Measurements from ENCODE around the gene GLIS2.

Gene GLIS2

DNA sequence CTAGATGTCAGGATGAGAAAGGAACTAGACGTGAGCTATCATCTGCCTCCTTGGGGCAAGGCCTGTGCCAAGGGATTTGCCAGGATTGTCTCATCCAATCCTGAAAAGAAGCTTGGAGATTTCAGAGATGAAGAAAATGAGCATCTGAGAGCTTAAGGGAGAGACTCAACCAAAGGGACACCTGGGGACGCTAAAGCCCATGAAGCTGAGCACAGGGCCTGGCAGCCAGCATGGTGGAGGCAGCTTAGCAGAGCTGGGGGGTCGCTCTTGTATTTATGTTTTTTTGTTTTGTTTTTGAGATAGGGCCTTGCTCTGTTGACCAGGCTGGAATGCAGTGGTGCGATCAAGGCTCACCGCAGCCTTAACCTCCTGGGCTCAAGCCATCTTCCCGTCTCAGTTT is 18.4 kb upstream of the GLIS2 start:
- TF ChIP-seq, protein P1, sequence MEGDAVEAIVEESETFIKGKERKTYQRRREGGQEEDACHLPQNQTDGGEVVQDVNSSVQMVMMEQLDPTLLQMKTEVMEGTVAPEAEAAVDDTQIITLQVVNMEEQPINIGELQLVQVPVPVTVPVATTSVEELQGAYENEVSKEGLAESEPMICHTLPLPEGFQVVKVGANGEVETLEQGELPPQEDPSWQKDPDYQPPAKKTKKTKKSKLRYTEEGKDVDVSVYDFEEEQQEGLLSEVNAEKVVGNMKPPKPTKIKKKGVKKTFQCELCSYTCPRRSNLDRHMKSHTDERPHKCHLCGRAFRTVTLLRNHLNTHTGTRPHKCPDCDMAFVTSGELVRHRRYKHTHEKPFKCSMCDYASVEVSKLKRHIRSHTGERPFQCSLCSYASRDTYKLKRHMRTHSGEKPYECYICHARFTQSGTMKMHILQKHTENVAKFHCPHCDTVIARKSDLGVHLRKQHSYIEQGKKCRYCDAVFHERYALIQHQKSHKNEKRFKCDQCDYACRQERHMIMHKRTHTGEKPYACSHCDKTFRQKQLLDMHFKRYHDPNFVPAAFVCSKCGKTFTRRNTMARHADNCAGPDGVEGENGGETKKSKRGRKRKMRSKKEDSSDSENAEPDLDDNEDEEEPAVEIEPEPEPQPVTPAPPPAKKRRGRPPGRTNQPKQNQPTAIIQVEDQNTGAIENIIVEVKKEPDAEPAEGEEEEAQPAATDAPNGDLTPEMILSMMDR (conservative IDR thresholded peaks at IDR 0.05; ENCODE audit: control insufficient read depth, insufficient read depth, low read depth, low read length), result no peak
- DNase-seq (ENCODE audit: low read depth), result no peak
- no peak overlapping the region for H3K4me3 ChIP-seq (ENCODE audit: control insufficient read depth, low read depth, low read length)

- peak overlapping the region; percentile 5 for H3K4me3 ChIP-seq (ENCODE audit: control insufficient read depth, low read depth, low read length)
- peak; percentile 91 for DNase-seq (ENCODE audit: low read depth)
- TF ChIP-seq, protein P1 (conservative IDR thresholded peaks at IDR 0.05; ENCODE audit: control insufficient read depth, insufficient read depth, low read depth, low read length), result no peak
These were observed 16.9 kb upstream of the GLIS2 start for GRCh38 chr16:4298761-4299522.

DNA sequence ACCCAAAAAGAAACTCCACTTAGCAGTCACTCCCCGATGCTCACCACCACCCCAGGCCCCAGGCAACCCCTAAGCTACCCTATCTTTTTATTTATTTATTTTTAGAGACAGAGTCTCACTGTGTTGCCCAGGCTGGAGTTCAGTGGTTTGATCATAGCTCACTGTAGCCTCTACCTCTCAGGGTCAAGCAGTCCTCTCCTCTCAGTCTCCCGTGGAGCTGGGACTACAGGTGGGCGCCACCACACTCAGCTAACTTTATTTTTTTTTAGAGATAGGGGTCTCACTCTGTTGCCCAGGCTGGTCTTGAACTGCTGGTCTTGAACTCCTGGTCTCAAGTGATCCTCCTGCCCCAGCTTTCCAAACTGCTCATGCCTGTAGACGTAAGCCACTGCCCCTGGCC is 14.7 kb upstream of the GLIS2 start:
- no peak overlapping the region for H3K4me3 ChIP-seq (ENCODE audit: control insufficient read depth, low read depth, low read length)
- DNase-seq (ENCODE audit: low read depth), result no peak
- TF ChIP-seq, protein P1 (conservative IDR thresholded peaks at IDR 0.05; ENCODE audit: control insufficient read depth, insufficient read depth, low read depth, low read length), result no peak

GRCh38 chr16:4301968-4302367 is 13.9 kb upstream of the GLIS2 start:
- no peak for DNase-seq (ENCODE audit: low read depth)
- TF ChIP-seq, protein P1 (conservative IDR thresholded peaks at IDR 0.05; ENCODE audit: control insufficient read depth, insufficient read depth, low read depth, low read length), result no peak
- H3K4me3 ChIP-seq (ENCODE audit: control insufficient read depth, low read depth, low read length), result no peak overlapping the region

DNA sequence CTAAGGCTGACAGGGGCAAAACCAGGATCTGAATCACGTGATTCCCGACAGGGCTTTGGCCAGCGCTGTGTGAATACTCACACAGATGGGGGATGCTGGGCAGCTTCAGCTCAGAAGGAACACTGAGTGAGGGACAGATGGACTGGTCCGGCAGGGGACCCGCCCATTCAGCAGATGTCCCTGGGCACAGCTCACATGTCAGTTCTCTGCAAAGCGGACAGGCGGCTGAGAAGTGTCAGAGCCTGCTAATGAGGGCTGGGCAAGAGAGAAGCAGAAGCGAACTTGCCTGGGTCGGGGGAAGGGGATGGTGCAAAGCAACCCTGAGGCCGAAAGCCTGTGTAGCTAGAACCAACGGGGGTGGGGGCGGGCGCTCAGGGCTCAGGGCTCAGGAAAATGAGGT is 11.9 kb upstream of the GLIS2 start:
- no peak overlapping the region for H3K4me3 ChIP-seq (ENCODE audit: control insufficient read depth, low read depth, low read length)
- no peak for DNase-seq (ENCODE audit: low read depth)
- TF ChIP-seq, protein P1 (conservative IDR thresholded peaks at IDR 0.05; ENCODE audit: control insufficient read depth, insufficient read depth, low read depth, low read length), result no peak

DNA sequence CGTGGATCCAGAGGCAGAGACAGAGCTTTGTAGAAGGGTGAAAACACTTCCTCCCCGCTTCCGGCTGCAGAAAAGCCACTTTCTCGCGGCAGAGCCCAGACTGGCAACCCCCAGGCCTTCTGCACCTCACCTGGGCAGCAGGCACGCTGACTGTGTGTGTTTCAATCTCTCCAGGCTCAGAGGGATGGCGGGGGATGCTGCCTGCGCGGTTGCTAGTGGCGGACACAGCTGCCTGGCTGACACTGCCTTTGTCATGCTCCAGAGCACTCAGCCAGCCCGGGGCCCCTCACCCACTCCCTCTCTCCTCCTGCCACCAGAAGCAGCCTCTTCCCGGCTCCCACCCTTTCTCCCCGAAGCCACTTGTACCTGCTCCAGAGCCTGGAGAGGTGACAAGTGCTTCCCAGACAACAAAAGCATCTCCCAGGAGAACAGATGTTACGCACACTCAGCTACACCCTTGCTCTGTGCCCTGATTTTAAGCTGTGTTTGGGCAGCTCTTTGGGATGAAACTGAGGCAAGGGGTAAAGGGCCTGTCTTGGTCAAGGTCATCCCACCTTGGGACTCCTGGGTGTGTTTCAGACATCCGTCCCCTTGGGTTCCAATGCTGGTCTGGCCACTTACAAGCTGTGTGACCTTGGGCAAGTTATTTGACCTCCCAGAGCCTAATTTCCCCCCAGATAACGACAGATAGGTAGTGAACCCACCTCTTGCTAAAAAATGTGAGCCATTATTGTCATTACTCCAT is 9.2 kb upstream of the GLIS2 start:
- peak overlapping the region; percentile 61 for H3K4me3 ChIP-seq (ENCODE audit: control insufficient read depth, low read depth, low read length)
- TF ChIP-seq, protein P1 (conservative IDR thresholded peaks at IDR 0.05; ENCODE audit: control insufficient read depth, insufficient read depth, low read depth, low read length), result no peak
- no peak for DNase-seq (ENCODE audit: low read depth)

Data from fibroblast of mammary gland (primary cell).